Stimulated activated naive CD8-positive, alpha-beta T cell treated with anti-CD3 and anti-CD28 coated beads, Interleukin-15, Interleukin-2, amounts not matched to agents 100 ng/mL and 50 ng/mL, for 24 hours (primary cell): ENCODE data around the gene CATSPERD.
"Not testable (repeated sequence)": the region's sequence is repeated elsewhere in the genome, so short reads cannot be mapped to it uniquely, and the experiment has no call there.

Source experiments
- H3K27ac Mint-ChIP-seq: one replicate; pipeline ENCODE4 v1.8.0; 2021; ENCODE audit warnings: mild to moderate bottlenecking, mixed read lengths
- H3K27me3 Mint-ChIP-seq: one replicate; pipeline ENCODE4 v1.8.0; 2021; ENCODE audit warnings: mixed read lengths
- H3K36me3 Mint-ChIP-seq: one replicate; pipeline ENCODE4 v1.8.0; 2021; ENCODE audit warnings: low read depth, mixed read lengths
- H3K4me1 Mint-ChIP-seq: one replicate; pipeline ENCODE4 v1.8.0; 2021; ENCODE audit warnings: low read depth, mixed read lengths
- H3K4me3 Mint-ChIP-seq: one replicate; pipeline ENCODE4 v1.8.0; 2021; ENCODE audit warnings: mild to moderate bottlenecking, mixed read lengths
- H3K9me3 Mint-ChIP-seq: one replicate; pipeline ENCODE4 v1.8.0; 2021; ENCODE audit warnings: mixed read lengths

Gene CATSPERD

GRCh38 chr19:5727453-5728050, 7.1 kb downstream of the CATSPERD start:
- Mint-ChIP-seq H3K36me3 (no peaks in the 10 kb centered on the region), H3K4me1 (no peaks in the 10 kb centered on the region), H3K27me3 (no peaks in the 10 kb centered on the region), H3K27ac (no peak overlapping the region), H3K4me3 (no peak overlapping the region), H3K9me3 (no peaks in the 10 kb centered on the region)

- not testable (repeated sequence) for H3K27ac Mint-ChIP-seq, H3K4me3 Mint-ChIP-seq, H3K36me3 Mint-ChIP-seq, H3K4me1 Mint-ChIP-seq, H3K9me3 Mint-ChIP-seq, H3K27me3 Mint-ChIP-seq
Observed at GRCh38 chr19:5733172-5733571, 12.7 kb downstream of the CATSPERD start.

GRCh38 chr19:5738423-5738822, 18.0 kb downstream of the CATSPERD start:
- H3K4me1 Mint-ChIP-seq = no peaks in the 10 kb centered on the region
- H3K4me3 Mint-ChIP-seq = no peak overlapping the region
- H3K9me3 Mint-ChIP-seq = no peaks in the 10 kb centered on the region
- no peak overlapping the region for H3K27ac Mint-ChIP-seq
- no peaks in the 10 kb centered on the region for H3K36me3 Mint-ChIP-seq
- peaks cover 7% of the 10 kb centered on the region for H3K27me3 Mint-ChIP-seq

GRCh38 chr19:5742051-5742450, 21.6 kb downstream of the CATSPERD start:
- H3K27me3 Mint-ChIP-seq = peaks cover 5% of the 10 kb centered on the region
- no peak overlapping the region for H3K27ac Mint-ChIP-seq
- no peaks in the 10 kb centered on the region for H3K36me3 Mint-ChIP-seq
- no peak overlapping the region for H3K4me3 Mint-ChIP-seq
- H3K4me1 Mint-ChIP-seq = no peaks in the 10 kb centered on the region
- H3K9me3 Mint-ChIP-seq = no peaks in the 10 kb centered on the region

- Mint-ChIP-seq H3K27me3 (peaks cover 3% of the 10 kb centered on the region), H3K36me3 (no peaks in the 10 kb centered on the region), H3K27ac (no peak overlapping the region), H3K9me3 (no peaks in the 10 kb centered on the region), H3K4me1 (no peaks in the 10 kb centered on the region), H3K4me3 (no peak overlapping the region)
Observed at GRCh38 chr19:5743630-5744029, 23.2 kb downstream of the CATSPERD start.

- H3K4me3 Mint-ChIP-seq, H3K9me3 Mint-ChIP-seq, H3K36me3 Mint-ChIP-seq, H3K4me1 Mint-ChIP-seq, H3K27ac Mint-ChIP-seq, H3K27me3 Mint-ChIP-seq: not testable (repeated sequence)
Observed at GRCh38 chr19:5744999-5745398, 24.6 kb downstream of the CATSPERD start.

- H3K27ac Mint-ChIP-seq, H3K4me3 Mint-ChIP-seq, H3K9me3 Mint-ChIP-seq, H3K36me3 Mint-ChIP-seq, H3K4me1 Mint-ChIP-seq, H3K27me3 Mint-ChIP-seq: not testable (repeated sequence)
Observed at GRCh38 chr19:5748920-5749319, 28.5 kb downstream of the CATSPERD start.

- H3K27me3 Mint-ChIP-seq = peaks cover 3% of the 10 kb centered on the region
Observed at GRCh38 chr19:5749505-5749904, 29.1 kb downstream of the CATSPERD start.

GRCh38 chr19:5751709-5752108, 31.3 kb downstream of the CATSPERD start:
- Mint-ChIP-seq H3K36me3 (no peaks in the 10 kb centered on the region), H3K27ac (no peak overlapping the region), H3K4me1 (no peaks in the 10 kb centered on the region), H3K9me3 (no peaks in the 10 kb centered on the region), H3K27me3 (peaks cover 3% of the 10 kb centered on the region), H3K4me3 (no peak overlapping the region)

More at GRCh38 chr19:5749505-5749904, 29.1 kb downstream of the CATSPERD start:
- Mint-ChIP-seq H3K4me1 (no peaks in the 10 kb centered on the region), H3K27ac (no peak overlapping the region), H3K4me3 (no peak overlapping the region), H3K9me3 (no peaks in the 10 kb centered on the region), H3K36me3 (no peaks in the 10 kb centered on the region)

GRCh38 chr19:5753743-5754142, 33.3 kb downstream of the CATSPERD start:
- Mint-ChIP-seq H3K9me3 (no peaks in the 10 kb centered on the region), H3K4me3 (no peak overlapping the region), H3K27me3 (peaks cover 3% of the 10 kb centered on the region), H3K36me3 (no peaks in the 10 kb centered on the region), H3K27ac (no peak overlapping the region), H3K4me1 (no peaks in the 10 kb centered on the region)

- Mint-ChIP-seq H3K36me3 (no peaks in the 10 kb centered on the region), H3K4me1 (no peaks in the 10 kb centered on the region), H3K27ac (no peak overlapping the region), H3K9me3 (no peaks in the 10 kb centered on the region), H3K27me3 (peaks cover 8% of the 10 kb centered on the region), H3K4me3 (no peak overlapping the region)
Observed at GRCh38 chr19:5762608-5763217, 42.3 kb downstream of the CATSPERD start.

GRCh38 chr19:5765220-5765619, 44.8 kb downstream of the CATSPERD start:
- Mint-ChIP-seq H3K27ac (no peak overlapping the region), H3K4me3 (no peak overlapping the region), H3K36me3 (no peaks in the 10 kb centered on the region), H3K27me3 (peaks cover 8% of the 10 kb centered on the region), H3K9me3 (no peaks in the 10 kb centered on the region), H3K4me1 (no peaks in the 10 kb centered on the region)

GRCh38 chr19:5767949-5768348, 47.5 kb downstream of the CATSPERD start:
- Mint-ChIP-seq H3K36me3 (no peaks in the 10 kb centered on the region), H3K27me3 (peaks cover 3% of the 10 kb centered on the region), H3K27ac (no peak overlapping the region), H3K4me1 (no peaks in the 10 kb centered on the region), H3K4me3 (no peak overlapping the region), H3K9me3 (no peaks in the 10 kb centered on the region)

- peaks cover 6% of the 10 kb centered on the region for H3K27me3 Mint-ChIP-seq
- no peaks in the 10 kb centered on the region for H3K9me3 Mint-ChIP-seq
- no peak overlapping the region for H3K4me3 Mint-ChIP-seq
- H3K4me1 Mint-ChIP-seq = no peaks in the 10 kb centered on the region
- no peaks in the 10 kb centered on the region for H3K36me3 Mint-ChIP-seq
- no peak overlapping the region for H3K27ac Mint-ChIP-seq
Observed at GRCh38 chr19:5772416-5772815, 52.0 kb downstream of the CATSPERD start.

- H3K27ac Mint-ChIP-seq = no peak overlapping the region
- no peaks in the 10 kb centered on the region for H3K4me1 Mint-ChIP-seq
- H3K36me3 Mint-ChIP-seq = no peaks in the 10 kb centered on the region
- peaks cover 6% of the 10 kb centered on the region for H3K27me3 Mint-ChIP-seq
- no peak overlapping the region for H3K4me3 Mint-ChIP-seq
- H3K9me3 Mint-ChIP-seq = no peaks in the 10 kb centered on the region
Observed at GRCh38 chr19:5773276-5773675, 52.8 kb downstream of the CATSPERD start.

- Mint-ChIP-seq H3K4me3 (no peak overlapping the region), H3K36me3 (no peaks in the 10 kb centered on the region), H3K27ac (no peak overlapping the region), H3K9me3 (no peaks in the 10 kb centered on the region), H3K27me3 (peaks cover 6% of the 10 kb centered on the region), H3K4me1 (no peaks in the 10 kb centered on the region)
Observed at GRCh38 chr19:5774921-5775320, 54.5 kb downstream of the CATSPERD start.
